Measurements from ENCODE around the gene ATP9B. TPM values are rescaled to one million over a fixed set of nuclear protein-coding genes. Genes with fewer than 3 reads are reported as not detected.

ATP9B gene
- total RNA-seq, 1 experiment from 2014 or later: 17.8 TPM

GRCh38 chr18:79251021-79251420 is 181.8 kb downstream of the ATP9B start:
- POLR2A ChIA-PET: no interaction called here
- no peaks in the 10 kb centered on the region for H3K79me2 ChIP-seq (ENCODE audit: insufficient read depth, low read length)
- RAD21 ChIA-PET (ENCODE audit: low non-redundant PET in 1 of 2, low total read pairs in 2 of 2, uncharacterized antibody in 2 of 2, unreplicated experiment in 2 of 2): no interaction called here
- DNase-seq (ENCODE audit: low read depth, low spot score): no peak
- H3K4me3 ChIP-seq (replicated peaks in 1 of 2; ENCODE audit: low read depth in 1 of 2, low read length in 2 of 2): no peak overlapping the region
- intact Hi-C loops (cut with micrococcal nuclease): no loop called here
- no peaks in the 10 kb centered on the region for H4K20me1 ChIP-seq (ENCODE audit: insufficient read depth)
- no peaks in the 10 kb centered on the region for H3K36me3 ChIP-seq (ENCODE audit: control insufficient read depth in 1 of 2, insufficient read depth in 2 of 2, low read length in 2 of 2)
- no peaks in the 10 kb centered on the region for H3K9me2 ChIP-seq (ENCODE audit: insufficient read depth)
- H2AFZ ChIP-seq (ENCODE audit: low read depth, low read length, poor library complexity, severe bottlenecking): no peak overlapping the region
- H3K9me3 ChIP-seq (ENCODE audit: control insufficient read depth in 1 of 2, insufficient read depth in 1 of 2, low read depth in 1 of 2, low read length in 2 of 2): no peaks in the 10 kb centered on the region
- no peak overlapping the region for H3K27ac ChIP-seq (ENCODE audit: low read depth, low read length)
- BruUV-seq (replicated peaks): no TSS peak
- no peak overlapping the region for H3K4me2 ChIP-seq (ENCODE audit: low read length)
- no peak overlapping the region for H3K9ac ChIP-seq (ENCODE audit: low read length)
- TF ChIP-seq EGR1 (IDR thresholded peaks at IDR 0.05; ENCODE audit: low read depth) (no peak), RAD21 (IDR thresholded peaks at IDR 0.05; ENCODE audit: low read depth) (no peak), CBX3 (IDR thresholded peaks at IDR 0.05; ENCODE audit: low read depth) (no peak), ZNF274 (IDR thresholded peaks at IDR 0.05; ENCODE audit: low read depth, low read length) (no peak), EZH2phosphoT487 (IDR thresholded peaks at IDR 0.05; ENCODE audit: borderline replicate concordance) (no peak), YY1 (IDR thresholded peaks at IDR 0.05; ENCODE audit: extremely low read depth, insufficient replicate concordance, low read depth, low read length) (no peak), MAX (IDR thresholded peaks at IDR 0.05) (no peak), ELF1 (IDR thresholded peaks at IDR 0.05; ENCODE audit: borderline replicate concordance, low read depth) (no peak), EZH2 (IDR thresholded peaks at IDR 0.05) (no peak), POLR2A (IDR thresholded peaks at IDR 0.05; ENCODE audit: borderline replicate concordance, extremely low read depth, insufficient read depth, insufficient read length) (no peak), POLR2AphosphoS5 (IDR thresholded peaks at IDR 0.05; ENCODE audit: low read depth, low read length) (no peak), CEBPB (IDR thresholded peaks at IDR 0.05; ENCODE audit: low read depth) (no peak), REST (IDR thresholded peaks at IDR 0.05; ENCODE audit: low read depth) (no peak), TCF7L2 (IDR thresholded peaks at IDR 0.05; ENCODE audit: borderline replicate concordance, extremely low read depth, insufficient read depth, insufficient read length) (no peak), ATF3 (IDR thresholded peaks at IDR 0.05) (no peak), SIN3A (IDR thresholded peaks at IDR 0.05; ENCODE audit: low read depth) (no peak), JUND (IDR thresholded peaks at IDR 0.05) (no peak), ZBTB33 (IDR thresholded peaks at IDR 0.05; ENCODE audit: extremely low read depth, insufficient replicate concordance, low read length) (no peak), CTCF (IDR thresholded peaks at IDR 0.05 in 2 of 3, conservative IDR thresholded peaks at IDR 0.05 in 1 of 3; ENCODE audit: borderline replicate concordance in 1 of 3, insufficient read depth in 1 of 3, low read depth in 2 of 3, low read length in 2 of 3) (no peak), SP1 (IDR thresholded peaks at IDR 0.05; ENCODE audit: low read depth) (no peak)
- H3K27me3 ChIP-seq (ENCODE audit: insufficient read depth, low read length): no peaks in the 10 kb centered on the region
- CTCF ChIA-PET: no interaction called here
- H3K4me1 ChIP-seq (ENCODE audit: control insufficient read depth in 1 of 2, insufficient read depth in 2 of 2, low read length in 2 of 2): peaks cover 0 to 11% of the 10 kb centered on the region in 2 experiments; a peak in 2 of 4 replicates
- no peak for ATAC-seq

Measured in HCT116 (cell line).